CD8-positive, alpha-beta memory T cell (primary cell): ENCODE measurements around the gene SRSF2. TPM values are rescaled to one million over a fixed set of nuclear protein-coding genes. Genes with fewer than 3 reads are reported as not detected.

Experiments used
- CTCF ChIA-PET: fragments of 350-600 bp; sonication (Branson Sonifier 250); formaldehyde crosslinking; loops from one replicate; lab custom pipeline; 2021; ENCODE audit warnings: antibody characterized with exemption; lab: Charles Lee
- POLR2A ChIA-PET: fragments of 350-600 bp; sonication (Branson Sonifier 250); formaldehyde crosslinking; loops from one replicate; lab custom pipeline; 2021; ENCODE audit warnings: antibody characterized with exemption; lab: Charles Lee
- DNase-seq, 5 donors: peaks; one replicate each; pipeline versions ENCODE4 v3.0.0 to v3.0.0-alpha.2; 2020 to 2022; ENCODE audit warnings: mixed read lengths in 1 of 5
- H3K27ac ChIP-seq: one replicate; pipeline ENCODE4 v1.7.0; 2013; ENCODE audit warnings: low read depth, mild to moderate bottlenecking, low read length, moderate library complexity
- H3K27me3 ChIP-seq: 2 replicates; pipeline ENCODE4 v1.7.0; 2013; ENCODE audit warnings: low read length, mild to moderate bottlenecking; ENCODE audit not compliant: insufficient read depth, poor library complexity, severe bottlenecking
- H3K36me3 ChIP-seq: 2 replicates; pipeline ENCODE4 v1.7.0; 2013; ENCODE audit warnings: mild to moderate bottlenecking, low read length, moderate library complexity; ENCODE audit not compliant: insufficient read depth
- H3K4me1 ChIP-seq: 2 replicates; pipeline ENCODE4 v1.7.0; 2013; ENCODE audit warnings: mild to moderate bottlenecking, low read length, moderate library complexity; ENCODE audit not compliant: insufficient read depth
- H3K4me3 ChIP-seq: 2 replicates; pipeline ENCODE4 v1.7.0; 2013; ENCODE audit warnings: mild to moderate bottlenecking, low read length
- H3K9me3 ChIP-seq: 2 replicates; pipeline ENCODE4 v1.7.0; 2013; ENCODE audit warnings: mild to moderate bottlenecking, low read length
- H3K27ac Mint-ChIP-seq, 8 donors: one replicate each; pipeline ENCODE4 v1.8.0; 2020 to 2021; ENCODE audit warnings: mixed read lengths in 8 of 8, mild to moderate bottlenecking in 6 of 8, inconsistent platforms in 3 of 8, moderate library complexity in 3 of 8
- H3K27me3 Mint-ChIP-seq, 2 donors: one replicate each; pipeline ENCODE4 v1.8.0; 2020 to 2021; ENCODE audit warnings: mixed read lengths in 2 of 2, mild to moderate bottlenecking in 1 of 2, moderate library complexity in 1 of 2
- H3K36me3 Mint-ChIP-seq, 3 donors: one replicate each; pipeline ENCODE4 v1.8.0; 2020 to 2021; ENCODE audit warnings: mixed read lengths in 3 of 3, inconsistent platforms in 1 of 3, mild to moderate bottlenecking in 1 of 3
- H3K4me1 Mint-ChIP-seq, 3 donors: one replicate each; pipeline ENCODE4 v1.8.0; 2020 to 2021; ENCODE audit warnings: mixed read lengths in 3 of 3, inconsistent platforms in 1 of 3, mild to moderate bottlenecking in 1 of 3
- H3K4me3 Mint-ChIP-seq, 7 donors: one replicate each; pipeline ENCODE4 v1.8.0; 2020 to 2021; ENCODE audit warnings: mixed read lengths in 7 of 7, mild to moderate bottlenecking in 6 of 7, moderate library complexity in 4 of 7, inconsistent platforms in 2 of 7
- H3K9me3 Mint-ChIP-seq, 5 donors: one replicate each; pipeline ENCODE4 v1.8.0; 2020 to 2022; ENCODE audit warnings: mixed read lengths in 5 of 5, mild to moderate bottlenecking in 3 of 5, moderate library complexity in 2 of 5, inconsistent platforms in 1 of 5
- polyA plus RNA-seq: library from polyadenylated mRNA; unstranded; fragments of 300-500 nt; fragmentation: Illumina TruSeq; gene quantifications from one replicate; pipeline ENCODE4 v1.2.3, GENCODE V29; 2021
- total RNA-seq, 2 experiments: library from RNA; stranded (reverse); gene quantifications; one replicate each; pipeline ENCODE4 v1.2.3, GENCODE V29; 2021

Gene SRSF2
- total and polyA plus RNA-seq, 3 experiments from 2014 or later: 111 to 630 (median 626) TPM

DNA sequence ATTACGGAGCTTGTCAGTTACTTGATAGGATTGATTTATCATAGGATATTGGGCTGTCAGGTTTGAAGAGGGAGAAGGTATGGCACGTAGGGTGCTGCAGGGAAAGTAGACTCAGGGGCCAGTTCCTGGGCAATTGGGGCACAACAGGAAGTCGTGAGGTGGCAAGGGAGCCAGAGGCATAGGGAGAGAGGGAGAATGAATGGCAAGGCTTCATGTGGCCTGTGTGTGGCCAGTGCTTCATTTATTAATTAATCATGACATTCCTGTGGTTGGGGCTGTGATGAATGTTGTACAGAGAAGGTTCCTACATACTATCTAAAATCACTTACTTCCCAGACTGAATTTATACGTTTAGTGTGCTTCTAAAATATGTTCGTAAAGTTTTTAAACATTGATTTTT is 20.1 kb upstream of the SRSF2 start:
- Histone ChIP-seq H3K27ac (no peak overlapping the region), H3K4me1 (peaks cover 21% of the 10 kb centered on the region), H3K9me3 (no peaks in the 10 kb centered on the region), H3K36me3 (peaks cover 4% of the 10 kb centered on the region), H3K4me3 (no peak overlapping the region), H3K27me3 (no peaks in the 10 kb centered on the region)
- Mint-ChIP-seq H3K9me3 (no peaks in the 10 kb centered on the region), H3K36me3 (peaks cover 6 to 26% (median 7%) of the 10 kb centered on the region in 3 donors), H3K4me1 (peaks cover 18 to 21% (median 19%) of the 10 kb centered on the region in 3 donors), H3K27ac (peak overlapping the region in 3 of 8 donors; percentile 32 to 70 (median 52)), H3K27me3 (no peaks in the 10 kb centered on the region), H3K4me3 (peak overlapping the region in 1 of 7 donors; percentile 9)
- POLR2A ChIA-PET: no interaction called here
- no peak for DNase-seq
- CTCF ChIA-PET: no interaction called here

- no peak overlapping the region for H3K27ac ChIP-seq
- no peak overlapping the region for H3K4me3 ChIP-seq
- Mint-ChIP-seq H3K4me1 (peaks cover 24 to 31% (median 26%) of the 10 kb centered on the region in 3 donors), H3K27ac (peak overlapping the region in 3 of 8 donors; percentile 23 to 91 (median 68)), H3K27me3 (no peaks in the 10 kb centered on the region), H3K4me3 (peak overlapping the region in 2 of 7 donors; percentile 40 to 50), H3K9me3 (no peaks in the 10 kb centered on the region), H3K36me3 (peaks cover 4 to 24% (median 6%) of the 10 kb centered on the region in 3 donors)
- H3K36me3 ChIP-seq: peaks cover 4% of the 10 kb centered on the region
- H3K9me3 ChIP-seq: no peaks in the 10 kb centered on the region
- no peaks in the 10 kb centered on the region for H3K27me3 ChIP-seq
- H3K4me1 ChIP-seq: peaks cover 27% of the 10 kb centered on the region
- POLR2A ChIA-PET: interaction anchor here (0.8 to 2.8 kb wide), 2 partner anchors 14 to 18 kb away, joined by 3 to 24 read pairs; partner anchors contain the start of genes MFSD11 and SRSF2
- CTCF ChIA-PET: interaction anchor here (0.9 to 1.2 kb wide), 2 partner anchors 13 to 28 kb away, joined by 3 to 4 read pairs; no protein-coding TSS in a partner anchor
- DNase-seq: no peak
Measured at GRCh38 chr17:76755285-76755684, 18.2 kb upstream of the SRSF2 start.

- Histone ChIP-seq H3K27ac (peak overlapping the region; percentile 67), H3K27me3 (no peaks in the 10 kb centered on the region), H3K36me3 (peaks cover 4% of the 10 kb centered on the region), H3K4me1 (peaks cover 27% of the 10 kb centered on the region), H3K9me3 (no peaks in the 10 kb centered on the region), H3K4me3 (peak overlapping the region; percentile 47)
- H3K4me1 Mint-ChIP-seq: peaks cover 26 to 35% (median 28%) of the 10 kb centered on the region in 3 donors
- H3K36me3 Mint-ChIP-seq: peaks cover 6 to 29% (median 7%) of the 10 kb centered on the region in 3 donors
- no peaks in the 10 kb centered on the region for H3K9me3 Mint-ChIP-seq
- peak overlapping the region; percentile 72 to 98 (median 96) for H3K27ac Mint-ChIP-seq
- H3K27me3 Mint-ChIP-seq: no peaks in the 10 kb centered on the region
- H3K4me3 Mint-ChIP-seq: peak overlapping the region; percentile 81 to 95 (median 89)
- ChIA-PET CTCF (interaction anchor here (0.8 to 1.6 kb wide), 5 partner anchors 10 to 39 kb away, joined by 3 to 5 read pairs (median 4); no protein-coding TSS in a partner anchor), POLR2A (interaction anchor here (0.7 to 2.8 kb wide), 6 partner anchors 16 to 333 kb away, joined by 3 to 24 read pairs (median 4); partner anchors contain the start of genes JMJD6, METTL23, MFSD11 and SRSF2)
- peak in 3 of 5 donors; percentile 60 to 87 (median 61) for DNase-seq
Measured at GRCh38 chr17:76753061-76753961, 16.2 kb upstream of the SRSF2 start.

- H3K4me1 Mint-ChIP-seq: peaks cover 26 to 35% (median 26%) of the 10 kb centered on the region in 3 donors
- H3K27me3 ChIP-seq: no peaks in the 10 kb centered on the region
- peaks cover 27% of the 10 kb centered on the region for H3K4me1 ChIP-seq
- peak in 2 of 5 donors; percentile 41 to 60 for DNase-seq
- H3K4me3 ChIP-seq: no peak overlapping the region
- no peaks in the 10 kb centered on the region for H3K9me3 ChIP-seq
- H3K4me3 Mint-ChIP-seq: peak overlapping the region; percentile 35 to 81 (median 74)
- no peaks in the 10 kb centered on the region for H3K36me3 ChIP-seq
- POLR2A ChIA-PET: interaction anchor here (0.6 to 1.8 kb wide), 6 partner anchors 12 to 1447 kb away, joined by 3 to 31 read pairs (median 4); partner anchors contain the start of genes JMJD6, METTL23, MFSD11 and SRSF2
- peaks cover 1 to 29% (median 2%) of the 10 kb centered on the region in 3 donors for H3K36me3 Mint-ChIP-seq
- CTCF ChIA-PET: interaction anchor here (0.6 to 1.6 kb wide), 4 partner anchors 12 to 1364 kb away, joined by 3 to 5 read pairs (median 4); no protein-coding TSS in a partner anchor
- H3K9me3 Mint-ChIP-seq: no peaks in the 10 kb centered on the region
- H3K27ac ChIP-seq: no peak overlapping the region
- no peaks in the 10 kb centered on the region for H3K27me3 Mint-ChIP-seq
- H3K27ac Mint-ChIP-seq: peak overlapping the region in 7 of 8 donors; percentile 72 to 97 (median 94)
Measured at GRCh38 chr17:76752006-76752405, 14.9 kb upstream of the SRSF2 start.

DNA sequence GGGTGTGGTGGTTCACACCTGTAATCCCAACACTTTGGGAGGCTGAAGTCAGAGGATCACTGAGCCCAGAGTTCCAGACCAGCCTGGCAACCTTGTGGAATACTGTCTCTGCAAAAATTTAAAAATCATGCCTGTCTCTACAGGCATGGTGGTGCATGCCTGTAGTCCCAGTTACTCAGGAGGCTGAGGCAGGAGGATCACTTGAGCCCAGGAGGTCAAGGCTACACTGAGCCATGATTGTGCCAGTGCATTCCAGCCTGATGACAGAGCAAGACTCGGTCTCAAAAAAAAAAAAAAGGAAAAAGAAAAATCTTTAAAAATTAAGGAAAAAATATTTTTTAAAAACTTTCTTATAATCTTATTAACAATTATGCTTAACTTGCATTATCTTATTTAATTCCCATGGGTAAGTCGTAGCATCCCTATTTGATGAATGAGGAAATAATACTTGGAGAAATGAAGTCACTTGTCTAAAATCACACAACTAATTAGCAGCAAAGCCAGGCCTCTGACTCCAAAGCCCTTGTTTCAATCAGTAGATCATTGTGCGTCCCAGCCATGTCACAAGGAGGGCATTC is 14.4 kb upstream of the SRSF2 start:
- ChIA-PET CTCF (interaction anchor here (1.0 to 1.6 kb wide), 2 partner anchors 12 kb away, joined by 3 to 4 read pairs; no protein-coding TSS in a partner anchor), POLR2A (interaction anchor here (0.6 to 1.2 kb wide), 4 partner anchors 14 to 1447 kb away, joined by 3 to 31 read pairs (median 4); partner anchors contain the start of genes MFSD11 and SRSF2)
- peaks cover under 1% of the 10 kb centered on the region for H3K36me3 ChIP-seq
- Mint-ChIP-seq H3K4me3 (no peak overlapping the region), H3K36me3 (peaks cover 0 to 31% (median 5%) of the 10 kb centered on the region in 3 donors), H3K9me3 (no peaks in the 10 kb centered on the region), H3K27ac (peak overlapping the region in 6 of 8 donors; percentile 32 to 97 (median 94)), H3K27me3 (no peaks in the 10 kb centered on the region), H3K4me1 (peaks cover 26 to 37% (median 28%) of the 10 kb centered on the region in 3 donors)
- H3K4me3 ChIP-seq: no peak overlapping the region
- DNase-seq: no peak
- no peaks in the 10 kb centered on the region for H3K9me3 ChIP-seq
- H3K27me3 ChIP-seq: no peaks in the 10 kb centered on the region
- H3K4me1 ChIP-seq: peaks cover 27% of the 10 kb centered on the region
- H3K27ac ChIP-seq: no peak overlapping the region

- CTCF ChIA-PET: interaction anchor here (0.6 to 0.7 kb wide), 2 partner anchors 10 to 67 kb away, joined by 3 read pairs; no protein-coding TSS in a partner anchor
- H3K9me3 Mint-ChIP-seq: no peaks in the 10 kb centered on the region
Measured at GRCh38 chr17:76748657-76749056, 11.5 kb upstream of the SRSF2 start.

DNA sequence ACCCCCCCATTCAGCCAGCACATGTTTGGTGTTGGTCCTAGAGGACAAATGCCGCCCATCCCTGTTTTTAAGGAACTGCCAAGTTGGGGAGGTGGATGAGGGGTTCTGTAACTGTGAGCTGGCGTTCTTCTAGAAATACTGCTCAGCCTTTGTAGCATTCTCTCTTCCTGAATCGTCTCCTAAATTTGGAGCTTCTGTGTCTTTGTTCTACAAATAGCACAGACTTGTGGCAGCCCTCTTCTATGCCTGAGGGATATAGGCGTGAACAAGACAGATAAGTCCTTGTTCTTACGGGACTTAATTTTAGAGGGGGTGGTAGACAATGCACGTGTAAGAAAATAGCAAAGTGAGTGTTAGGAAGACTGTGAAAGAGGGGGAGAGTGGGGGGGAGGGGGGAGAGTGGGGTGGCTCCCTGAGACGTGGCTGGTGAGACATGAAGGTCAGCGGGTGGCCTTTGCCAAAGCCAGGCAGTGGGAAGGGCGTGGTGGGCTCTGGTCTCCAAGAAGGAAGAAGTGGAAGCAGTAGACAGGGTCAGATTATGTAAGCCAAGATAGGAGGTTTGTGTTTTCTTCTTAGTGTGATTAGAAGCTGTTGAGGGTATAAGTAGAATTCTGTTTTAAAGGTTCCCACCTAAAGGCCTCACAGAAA is 10.7 kb upstream of the SRSF2 start:
- Mint-ChIP-seq H3K4me1 (peaks cover 14 to 40% (median 19%) of the 10 kb centered on the region in 3 donors), H3K27ac (peak overlapping the region in 2 of 8 donors; percentile 23 to 30), H3K9me3 (no peaks in the 10 kb centered on the region), H3K27me3 (no peaks in the 10 kb centered on the region), H3K4me3 (no peak overlapping the region), H3K36me3 (peaks cover 0 to 57% (median 17%) of the 10 kb centered on the region in 3 donors)
- no peaks in the 10 kb centered on the region for H3K9me3 ChIP-seq
- peaks cover 13% of the 10 kb centered on the region for H3K4me1 ChIP-seq
- H3K36me3 ChIP-seq: peaks cover 19% of the 10 kb centered on the region
- no peaks in the 10 kb centered on the region for H3K27me3 ChIP-seq
- ChIA-PET CTCF (no interaction called here), POLR2A (no interaction called here)
- no peak overlapping the region for H3K4me3 ChIP-seq
- DNase-seq: no peak
- no peak overlapping the region for H3K27ac ChIP-seq

More at GRCh38 chr17:76748657-76749056, 11.5 kb upstream of the SRSF2 start:
- no peaks in the 10 kb centered on the region for H3K9me3 ChIP-seq
- no peak overlapping the region for H3K4me3 Mint-ChIP-seq
- H3K27ac Mint-ChIP-seq: peak overlapping the region in 3 of 8 donors; percentile 50 to 70 (median 54)
- H3K4me1 ChIP-seq: peaks cover 15% of the 10 kb centered on the region
- no peaks in the 10 kb centered on the region for H3K27me3 ChIP-seq
- H3K36me3 Mint-ChIP-seq: peaks cover 0 to 55% (median 15%) of the 10 kb centered on the region in 3 donors
- POLR2A ChIA-PET: interaction anchor here (0.7 kb wide), 1 partner anchor 1006 kb away, joined by 7 read pairs; no protein-coding TSS in a partner anchor
- H3K4me1 Mint-ChIP-seq: peaks cover 22 to 48% (median 27%) of the 10 kb centered on the region in 3 donors
- H3K36me3 ChIP-seq: peaks cover 19% of the 10 kb centered on the region
- H3K27me3 Mint-ChIP-seq: no peaks in the 10 kb centered on the region
- DNase-seq: no peak
- H3K27ac ChIP-seq: no peak overlapping the region
- no peak overlapping the region for H3K4me3 ChIP-seq
